NB4 (cell line): ENCODE data around the gene ITGA6.

Experiments
- CTCF ChIP-seq: IDR thresholded peaks from one replicate; pipeline ENCODE4 v1.5.1; 2012; ENCODE audit warnings: low read depth, low read length
- MYC ChIP-seq: IDR thresholded peaks from 2 replicates; pipeline ENCODE4 v1.6.1; 2011; ENCODE audit warnings: low read depth, low read length
- POLR2A ChIP-seq: IDR thresholded peaks from 2 replicates; pipeline ENCODE4 v1.6.1; 2011; ENCODE audit warnings: mild to moderate bottlenecking; ENCODE audit not compliant: insufficient read length; ENCODE audit errors: extremely low read depth

- TF ChIP-seq CTCF, result no peak
- TF ChIP-seq POLR2A, result no peak
- no peak for TF ChIP-seq MYC
Measured at GRCh38 chr2:172484706-172485105, 57.3 kb downstream of the ITGA6 start.
